GM19099 (cell line): ENCODE results near the gene PCDHB14.

Experiments used
- POLR2A ChIP-seq: IDR thresholded peaks from 3 replicates; pipeline ENCODE4 v1.6.1; 2011; ENCODE audit warnings: low read depth; ENCODE audit not compliant: insufficient read length; ENCODE audit errors: extremely low read depth

The PCDHB14 gene

GRCh38 chr5:141236516-141237313, 13.6 kb downstream of the PCDHB14 start:
- no peak for TF ChIP-seq POLR2A

GRCh38 chr5:141241496-141241895, 18.4 kb downstream of the PCDHB14 start:
- TF ChIP-seq POLR2A, result no peak

- TF ChIP-seq POLR2A, result no peak
These were observed 22.1 kb downstream of the PCDHB14 start, which contains the start of gene PCDHB15 for GRCh38 chr5:141245250-141245717. Gene PCDHB15, plus strand, starts transcription at chr5:141245395. Its CDS starts 184 bp downstream, at chr5:141245579.

GRCh38 chr5:141250576-141250975, 27.4 kb downstream of the PCDHB14 start:
- TF ChIP-seq POLR2A, result no peak

- TF ChIP-seq POLR2A, result no peak
These were observed 35.3 kb downstream of the PCDHB14 start for GRCh38 chr5:141258464-141258863.

GRCh38 chr5:141258948-141259347, 35.8 kb downstream of the PCDHB14 start:
- TF ChIP-seq POLR2A, result no peak

- TF ChIP-seq POLR2A, result no peak
These were observed 37.5 kb downstream of the PCDHB14 start for GRCh38 chr5:141260458-141261237.

GRCh38 chr5:141261238-141261546, 38.0 kb downstream of the PCDHB14 start:
- TF ChIP-seq POLR2A, result no peak

GRCh38 chr5:141269195-141269594, 46.1 kb downstream of the PCDHB14 start:
- TF ChIP-seq POLR2A, result no peak

- TF ChIP-seq POLR2A, result no peak
These were observed 49.8 kb downstream of the PCDHB14 start for GRCh38 chr5:141272906-141273305.
